Heart right ventricle (tissue), 16 donors: ENCODE data around the gene LRRC14B. TPM values are rescaled to one million over a fixed set of nuclear protein-coding genes. Genes with fewer than 3 reads are reported as not detected.

ENCODE experiments used
- ATAC-seq, 8 donors: fragments of 200-7000 bp; cut with Tn5 transposase; one replicate each; pipeline ENCODE4 v1.9.1; 2020; ENCODE audit warnings: mild to moderate bottlenecking in 8 of 8, moderate library complexity in 8 of 8, moderate number of reproducible peaks in 1 of 8
- DNase-seq, 2 donors: peaks; one replicate each; pipeline ENCODE4 v3.0.0-alpha.2; 2020
- H3K27ac ChIP-seq, 10 donors: fragments of 200-600 bp; sonication (generic) in 2 of 10; one replicate each; pipeline versions ENCODE4 v1.5.0 to v1.8.0; 2020 to 2022; ENCODE audit warnings: mild to moderate bottlenecking in 3 of 10
- H3K27me3 ChIP-seq, 7 donors: fragments of 200-600 bp; one replicate each; pipeline ENCODE4 v1.8.0; 2021 to 2022; ENCODE audit warnings: mild to moderate bottlenecking in 2 of 7
- H3K36me3 ChIP-seq, 9 donors: fragments of 200-600 bp; sonication (generic) in 1 of 9; one replicate each; pipeline versions ENCODE4 v1.5.0 to v1.8.0; 2020 to 2022; ENCODE audit warnings: mild to moderate bottlenecking in 2 of 9
- H3K4me1 ChIP-seq, 9 donors: fragments of 200-600 bp; sonication (generic) in 1 of 9; one replicate each; pipeline versions ENCODE4 v1.5.0 to v1.8.0; 2020 to 2022; ENCODE audit warnings: mild to moderate bottlenecking in 4 of 9
- H3K4me3 ChIP-seq, 10 donors: fragments of 200-600 bp; sonication (generic) in 2 of 10; one replicate each; pipeline versions ENCODE4 v1.5.0 to v1.8.0; 2020 to 2022; ENCODE audit warnings: mild to moderate bottlenecking in 7 of 10, moderate library complexity in 2 of 10
- H3K9me3 ChIP-seq, 11 donors: fragments of 200-600 bp in 10 of 11; sonication (generic) in 2 of 11; one replicate each; pipeline versions ENCODE4 v1.5.0 to v1.8.0; 2013 to 2022; ENCODE audit warnings: mild to moderate bottlenecking in 2 of 11, control low read depth in 1 of 11, moderate library complexity in 1 of 11
- WGBS, 2 donors: extraction: QIAGEN DNeasy Blood & Tissue Kit; methylation state at CpG; one replicate each; pipeline ENCODE4 v1.1.7; 2013; ENCODE audit warnings: inconsistent platforms in 1 of 2; 5-methylcytosine and 5-hydroxymethylcytosine counted together
- intact Hi-C, 10 donors: fragments of 100-400 bp; cut with DNase I; formaldehyde crosslinking; loops; one replicate each; pipeline versions ENCODE4 v1.11.1 to v1.14.2; 2022
- polyA plus RNA-seq, 2 donors: library from polyadenylated mRNA; stranded (reverse); fragments of 200-250 nt; gene quantifications; one replicate each; pipeline ENCODE4 v1.2.3, GENCODE V29; 2013
- total RNA-seq, 10 donors: library from RNA; stranded (reverse); fragmentation: NEBNext Ultra II Directional in 3 of 10; extraction: Animal tissue kit (Norgen Biotek cat#: 25700) in 3 of 10; gene quantifications; one replicate each; pipeline versions ENCODE4 v1.2.1 to v1.2.4, GENCODE V29; 2021 to 2023
- TF ChIP-seq, protein P1 (sequence below), 9 donors: fragments of 200-600 bp; sonication (generic) in 2 of 9; IDR thresholded peaks; one replicate each; pipeline versions ENCODE4 v1.5.0 to v1.8.0; 2021 to 2022; ENCODE audit warnings: antibody characterized with exemption in 9 of 9, mild to moderate bottlenecking in 5 of 9, moderate library complexity in 1 of 9
- donor health status: Arrhythmogenic right ventricular cardiomyopathy.
- donor health status: ischemic (EF 13 %, LVEDD 7.1; RV severe dilation, severe dysfunction).
- donor health status: healthy with polysubstance abuse.
- donor health status: DM: no; HTN: yes; CAD: no.
- donor health status: DM: no; HTN: no; CAD: no.
- donor health status: ischemic (EF 25% LVEDD 6.9; RV normal size, moderate dysfunction).
- donor health status: ischemic (EF 25% LVEDD 5.7; RV mildly dilated, moderate dysfunction).
- donor health status: healthy.
- donor health status: DM: yes; HTN: yes; CAD: no.
- donor health status: Ischemic cardiomyopathy.
- donor health status: ischemic (EF 35%, LVEDD 5.7; RV mildly dilated, moderate dysfunction).
- donor health status: nonischemic (EF 11% LVEDD 7.7; RV severe dilation, severe dysfunction).
- donor health status: DM: yes; HTN: yes; CAD: no.
- donor health status: PGD.
- donor health status: ischemic (EF 29% LVEDD 5.4; RV normal size, mild dysfunction).
- donor health status: nonischemic (EF 23%, LVEDD 6.1; RV moderate dilation, normal function).

The LRRC14B gene
- total and polyA plus RNA-seq, 12 donors, result 2.6 to 96.6 (median 49.9) TPM

DNA sequence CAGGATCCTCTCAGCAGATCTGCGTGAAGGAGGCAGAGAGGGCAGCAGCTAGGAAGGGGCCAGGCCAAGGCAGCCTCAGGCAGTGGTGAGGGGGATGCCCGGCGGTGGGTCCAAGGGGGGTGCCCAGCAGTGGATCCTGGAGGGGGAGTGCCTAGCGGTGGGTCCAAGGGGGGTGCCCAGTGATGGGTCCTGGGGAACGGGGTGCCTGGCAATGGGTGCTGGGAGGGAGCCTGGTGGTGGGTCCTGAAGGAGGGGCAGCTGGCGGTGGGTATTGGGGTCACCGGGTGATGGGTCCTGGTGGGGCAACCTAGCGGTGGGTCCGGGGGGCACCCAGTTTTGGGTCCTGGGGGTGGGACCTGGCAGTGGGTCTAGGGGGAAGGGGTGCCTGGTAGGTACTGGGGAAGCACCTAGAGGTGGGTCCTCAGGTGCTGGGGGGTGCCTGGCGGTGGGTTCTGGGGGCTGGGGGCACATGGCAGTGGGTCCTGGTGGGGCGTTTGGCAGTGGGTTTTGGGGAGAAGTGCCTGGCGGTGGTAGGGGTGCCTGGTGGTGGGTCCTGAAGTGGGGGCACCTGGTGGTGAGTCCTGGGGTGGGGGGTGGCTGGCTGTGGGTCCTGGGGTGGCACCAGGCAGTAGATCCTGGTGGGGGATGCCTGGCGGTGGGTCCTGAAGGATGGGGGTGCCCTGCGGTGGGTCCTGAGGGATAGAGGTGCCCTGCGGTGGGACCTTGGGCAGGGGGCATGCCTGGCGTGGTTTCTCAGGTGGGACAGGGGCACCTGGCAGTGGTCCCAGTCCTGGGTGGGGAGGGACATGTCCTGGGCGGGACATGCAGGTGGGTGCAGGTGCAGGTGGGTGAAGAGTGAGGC, 1.9 kb downstream of the LRRC14B start:
- H3K9me3 ChIP-seq, result no peaks in the 10 kb centered on the region
- H3K4me1 ChIP-seq, result peaks cover 3 to 77% (median 23%) of the 10 kb centered on the region in 9 donors
- H3K4me3 ChIP-seq, result peak overlapping the region; percentile 14 to 49 (median 42)
- H3K27me3 ChIP-seq, result peaks cover 0 to 20% (median 7%) of the 10 kb centered on the region in 7 donors
- peak overlapping the region in 9 of 10 donors; percentile 73 to 97 (median 92) for H3K27ac ChIP-seq
- 33 to 66% methylated on average over 16 to 17 of the region's 17 CpGs for WGBS, 2 donors
- DNase-seq (no peak), ATAC-seq (no peak)
- intact Hi-C loops, result no loop called here
- TF ChIP-seq, protein P1, sequence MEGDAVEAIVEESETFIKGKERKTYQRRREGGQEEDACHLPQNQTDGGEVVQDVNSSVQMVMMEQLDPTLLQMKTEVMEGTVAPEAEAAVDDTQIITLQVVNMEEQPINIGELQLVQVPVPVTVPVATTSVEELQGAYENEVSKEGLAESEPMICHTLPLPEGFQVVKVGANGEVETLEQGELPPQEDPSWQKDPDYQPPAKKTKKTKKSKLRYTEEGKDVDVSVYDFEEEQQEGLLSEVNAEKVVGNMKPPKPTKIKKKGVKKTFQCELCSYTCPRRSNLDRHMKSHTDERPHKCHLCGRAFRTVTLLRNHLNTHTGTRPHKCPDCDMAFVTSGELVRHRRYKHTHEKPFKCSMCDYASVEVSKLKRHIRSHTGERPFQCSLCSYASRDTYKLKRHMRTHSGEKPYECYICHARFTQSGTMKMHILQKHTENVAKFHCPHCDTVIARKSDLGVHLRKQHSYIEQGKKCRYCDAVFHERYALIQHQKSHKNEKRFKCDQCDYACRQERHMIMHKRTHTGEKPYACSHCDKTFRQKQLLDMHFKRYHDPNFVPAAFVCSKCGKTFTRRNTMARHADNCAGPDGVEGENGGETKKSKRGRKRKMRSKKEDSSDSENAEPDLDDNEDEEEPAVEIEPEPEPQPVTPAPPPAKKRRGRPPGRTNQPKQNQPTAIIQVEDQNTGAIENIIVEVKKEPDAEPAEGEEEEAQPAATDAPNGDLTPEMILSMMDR (IDR thresholded peaks at IDR 0.05), result no peak
- H3K36me3 ChIP-seq, result peaks cover 0 to 4% (median 0%) of the 10 kb centered on the region in 9 donors

DNA sequence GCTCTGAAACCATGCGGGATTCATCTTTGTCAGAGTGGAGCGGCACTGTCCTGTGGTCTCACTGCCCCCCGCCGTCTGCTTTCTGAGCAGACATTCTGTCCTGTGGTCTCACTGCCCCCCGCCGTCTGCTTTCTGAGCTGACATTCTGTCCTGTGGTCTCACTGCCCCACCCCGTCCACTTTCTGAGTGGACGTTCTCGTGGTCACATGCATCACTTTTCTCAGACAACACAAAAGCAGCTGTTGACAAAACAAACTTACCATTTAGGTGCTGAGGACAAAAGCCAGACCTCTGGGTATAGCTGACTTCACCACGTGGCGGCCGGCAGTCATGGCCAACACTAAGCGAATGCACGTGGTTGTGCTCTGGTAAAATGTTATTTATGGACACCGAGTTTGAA, 2.8 kb downstream of the LRRC14B start:
- 42 to 61% methylated on average over 15 of the region's 15 CpGs for WGBS, 2 donors
- DNase-seq (peak; percentile 56 to 81), ATAC-seq (peak; percentile 13 to 62 (median 48))
- H3K27ac ChIP-seq, result peak overlapping the region in 9 of 10 donors; percentile 73 to 97 (median 92)
- peaks cover 0 to 76% (median 16%) of the 10 kb centered on the region in 9 donors for H3K4me1 ChIP-seq
- intact Hi-C loops, result no loop called here
- H3K9me3 ChIP-seq, result no peaks in the 10 kb centered on the region
- H3K27me3 ChIP-seq, result peaks cover 0 to 20% (median 7%) of the 10 kb centered on the region in 7 donors
- H3K4me3 ChIP-seq, result peak overlapping the region; percentile 6 to 49 (median 42)
- H3K36me3 ChIP-seq, result peaks cover 0 to 4% (median 0%) of the 10 kb centered on the region in 9 donors
- TF ChIP-seq, protein P1 (IDR thresholded peaks at IDR 0.05), result no peak

DNA sequence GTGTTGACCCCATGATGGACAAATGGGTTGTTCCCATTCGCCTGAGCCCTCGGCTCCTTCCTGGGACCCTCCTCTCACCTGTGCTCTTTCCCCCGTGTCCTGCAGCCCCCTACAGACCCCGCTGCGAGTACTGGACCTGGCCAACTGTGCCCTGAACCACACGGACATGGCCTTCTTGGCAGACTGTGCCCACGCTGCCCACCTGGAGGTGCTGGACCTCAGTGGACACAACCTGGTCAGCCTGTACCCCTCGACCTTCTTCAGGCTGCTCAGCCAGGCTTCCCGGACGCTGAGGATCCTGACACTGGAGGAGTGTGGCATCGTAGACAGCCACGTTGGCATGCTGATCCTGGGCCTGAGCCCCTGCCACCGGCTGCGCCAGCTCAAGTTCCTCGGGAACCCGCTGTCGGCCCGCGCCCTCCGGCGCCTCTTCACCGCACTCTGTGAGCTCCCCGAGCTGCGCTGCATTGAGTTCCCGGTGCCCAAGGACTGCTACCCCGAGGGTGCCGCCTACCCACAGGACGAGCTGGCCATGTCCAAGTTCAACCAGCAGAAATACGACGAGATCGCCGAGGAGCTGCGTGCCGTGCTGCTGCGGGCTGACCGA, 3.4 kb downstream of the LRRC14B start:
- TF ChIP-seq, protein P1 (IDR thresholded peaks at IDR 0.05), result no peak
- H3K4me1 ChIP-seq, result peaks cover 0 to 76% (median 17%) of the 10 kb centered on the region in 9 donors
- H3K36me3 ChIP-seq, result peaks cover 0 to 4% (median 0%) of the 10 kb centered on the region in 9 donors
- no peak for ATAC-seq
- no peaks in the 10 kb centered on the region for H3K9me3 ChIP-seq
- WGBS, 2 donors, result 71 to 83% methylated on average over 36 of the region's 36 CpGs
- peak overlapping the region; percentile 36 to 97 (median 90) for H3K27ac ChIP-seq
- intact Hi-C loops, result no loop called here
- DNase-seq, result no peak
- no peak overlapping the region for H3K4me3 ChIP-seq
- H3K27me3 ChIP-seq, result peaks cover 0 to 20% (median 7%) of the 10 kb centered on the region in 7 donors

DNA sequence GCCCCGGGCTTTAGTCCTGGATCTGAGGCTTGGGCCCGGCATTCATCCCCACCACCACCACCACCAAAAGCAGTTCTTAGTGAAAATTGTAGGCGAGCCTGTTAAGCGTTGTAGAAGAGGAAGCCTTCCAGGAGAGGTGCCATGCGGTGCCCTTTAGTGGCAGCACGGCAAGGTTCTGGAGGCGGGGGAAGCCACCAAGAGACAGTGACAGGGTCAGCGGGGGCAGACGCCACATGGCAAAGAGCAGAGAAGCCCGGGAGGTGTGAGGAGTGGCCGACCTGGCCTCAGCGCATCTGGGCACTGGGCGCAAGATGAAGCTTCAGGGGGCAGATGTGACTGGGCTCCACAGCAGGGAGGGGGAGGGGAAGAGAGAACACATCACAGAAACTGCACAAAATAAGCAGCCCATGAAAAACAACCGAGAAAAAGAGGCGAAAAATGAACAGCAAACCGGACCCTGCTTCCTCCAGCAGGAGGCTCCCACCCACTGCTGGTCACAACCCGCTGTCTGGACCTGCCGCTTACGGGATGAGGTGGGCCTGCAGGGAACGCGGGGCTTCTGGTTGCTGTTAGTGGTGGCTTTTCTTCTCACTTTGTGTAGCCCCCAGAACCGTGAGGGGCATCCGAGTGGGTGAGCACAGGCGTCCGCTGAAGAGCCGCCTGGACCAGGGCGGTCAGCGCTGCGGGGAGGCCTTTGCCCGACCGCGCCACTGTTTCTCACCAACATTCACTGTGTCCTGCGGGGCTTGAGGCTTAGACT, 4.3 kb downstream of the LRRC14B start:
- DNase-seq (no peak), ATAC-seq (no peak)
- Histone ChIP-seq H3K9me3 (no peaks in the 10 kb centered on the region), H3K36me3 (peaks cover 0 to 4% (median 0%) of the 10 kb centered on the region in 9 donors), H3K27me3 (peaks cover 0 to 18% (median 7%) of the 10 kb centered on the region in 7 donors), H3K4me1 (peaks cover 0 to 76% (median 12%) of the 10 kb centered on the region in 9 donors), H3K27ac (peak overlapping the region in 9 of 10 donors; percentile 66 to 97 (median 90)), H3K4me3 (no peak overlapping the region)
- TF ChIP-seq, protein P1 (IDR thresholded peaks at IDR 0.05), result peak in 1 of 9 donors; percentile 16
- intact Hi-C loops, result no loop called here
- 68 to 78% methylated on average over 33 of the region's 33 CpGs for WGBS, 2 donors
